BLaER1 treated with 17β-estradiol and CSF1 and Interleukin-3, amounts not matched to agents 10 nM and 100 nM (cell line): ENCODE measurements around the gene MVP.

Experiments used
- H3K27ac ChIP-seq, 11 experiments: shearing (Covaris generic); formaldehyde crosslinking; 2 replicates each; pipeline ENCODE4 v1.8.1; 2022
- H3K27me3 ChIP-seq, 11 experiments: shearing (Covaris generic); formaldehyde crosslinking; 2 replicates each; pipeline ENCODE4 v1.8.1; 2022
- H3K36me3 ChIP-seq, 11 experiments: shearing (Covaris generic); formaldehyde crosslinking; 2 replicates each; pipeline ENCODE4 v1.8.1; 2022
- H3K4me1 ChIP-seq, 10 experiments: shearing (Covaris generic); formaldehyde crosslinking; 2 replicates each; pipeline ENCODE4 v1.8.1; 2022
- H3K4me2 ChIP-seq, 11 experiments: shearing (Covaris generic); formaldehyde crosslinking; 2 replicates each; pipeline ENCODE4 v1.8.1; 2022
- H3K4me3 ChIP-seq, 10 experiments: shearing (Covaris generic); formaldehyde crosslinking; 2 replicates each; pipeline ENCODE4 v1.8.1; 2022
- H3K9ac ChIP-seq, 11 experiments: shearing (Covaris generic); formaldehyde crosslinking; 2 replicates each; pipeline ENCODE4 v1.8.1; 2022
- H3K9me3 ChIP-seq, 11 experiments: shearing (Covaris generic); formaldehyde crosslinking; replicated peaks in 1 of 11; 2 replicates each; pipeline ENCODE4 v1.8.1; 2022
- H4K20me1 ChIP-seq, 11 experiments: shearing (Covaris generic); formaldehyde crosslinking; 2 replicates each; pipeline ENCODE4 v1.8.1; 2022
- Cebpa-rat ChIP-seq, 11 experiments: shearing (Covaris generic); IDR thresholded peaks; 2 replicates each; pipeline ENCODE4 v1.8.1; 2022

The MVP gene

GRCh38 chr16:29841631-29842030, 21.4 kb downstream of the MVP start:
- Histone ChIP-seq H3K4me1 (no peaks in the 10 kb centered on the region; a peak in 1 of 20 replicates), H4K20me1 (peaks cover 0 to 29% (median 0%) of the 10 kb centered on the region in 11 experiments; a peak in 7 of 22 replicates), H3K4me2 (no peak overlapping the region), H3K36me3 (peaks cover 0 to 97% (median 4%) of the 10 kb centered on the region in 11 experiments; a peak in 13 of 22 replicates), H3K9ac (no peak overlapping the region), H3K9me3 (no peaks in the 10 kb centered on the region), H3K27ac (no peak overlapping the region), H3K4me3 (no peak overlapping the region), H3K27me3 (no peaks in the 10 kb centered on the region)
- no peak for TF ChIP-seq Cebpa-rat (IDR thresholded peaks at IDR 0.05)

GRCh38 chr16:29842732-29843346, 22.6 kb downstream of the MVP start:
- Histone ChIP-seq H3K9me3 (no peaks in the 10 kb centered on the region), H3K4me1 (no peaks in the 10 kb centered on the region; a peak in 1 of 20 replicates), H3K4me3 (no peak overlapping the region), H3K9ac (no peak overlapping the region), H3K4me2 (no peak overlapping the region), H3K36me3 (peaks cover 0 to 97% (median 8%) of the 10 kb centered on the region in 11 experiments; a peak in 14 of 22 replicates), H4K20me1 (peaks cover 0 to 36% (median 0%) of the 10 kb centered on the region in 11 experiments; a peak in 7 of 22 replicates), H3K27ac (no peak overlapping the region), H3K27me3 (no peaks in the 10 kb centered on the region)
- TF ChIP-seq Cebpa-rat (IDR thresholded peaks at IDR 0.05): no peak

- TF ChIP-seq Cebpa-rat (IDR thresholded peaks at IDR 0.05): no peak
Observed at GRCh38 chr16:29843931-29844330, 23.7 kb downstream of the MVP start.

GRCh38 chr16:29844575-29845331, 24.5 kb downstream of the MVP start:
- Histone ChIP-seq H3K27me3 (no peaks in the 10 kb centered on the region), H3K9ac (no peak overlapping the region), H3K9me3 (no peaks in the 10 kb centered on the region), H4K20me1 (peaks cover 0 to 46% (median 0%) of the 10 kb centered on the region in 11 experiments; a peak in 6 of 22 replicates), H3K27ac (no peak overlapping the region), H3K4me1 (peaks cover 0 to 13% (median 0%) of the 10 kb centered on the region in 10 experiments; a peak in 5 of 20 replicates), H3K4me3 (no peak overlapping the region), H3K4me2 (no peak overlapping the region), H3K36me3 (peaks cover 0 to 79% (median 8%) of the 10 kb centered on the region in 11 experiments; a peak in 14 of 22 replicates)
- TF ChIP-seq Cebpa-rat (IDR thresholded peaks at IDR 0.05): no peak

More at GRCh38 chr16:29843931-29844330, 23.7 kb downstream of the MVP start:
- Histone ChIP-seq H3K4me1 (peaks cover 0 to 7% (median 0%) of the 10 kb centered on the region in 10 experiments; a peak in 4 of 20 replicates), H3K27ac (no peak overlapping the region), H4K20me1 (peaks cover 0 to 42% (median 0%) of the 10 kb centered on the region in 11 experiments; a peak in 7 of 22 replicates), H3K4me3 (no peak overlapping the region), H3K36me3 (peaks cover 0 to 88% (median 8%) of the 10 kb centered on the region in 11 experiments; a peak in 14 of 22 replicates), H3K4me2 (no peak overlapping the region), H3K9me3 (no peaks in the 10 kb centered on the region), H3K9ac (no peak overlapping the region), H3K27me3 (no peaks in the 10 kb centered on the region)

GRCh38 chr16:29845656-29846055, 25.4 kb downstream of the MVP start:
- Histone ChIP-seq H3K4me3 (no peak overlapping the region), H3K4me1 (peaks cover 0 to 13% (median 0%) of the 10 kb centered on the region in 10 experiments; a peak in 5 of 20 replicates), H3K27me3 (no peaks in the 10 kb centered on the region), H3K36me3 (peaks cover 0 to 70% (median 8%) of the 10 kb centered on the region in 11 experiments; a peak in 14 of 22 replicates), H3K9me3 (no peaks in the 10 kb centered on the region), H4K20me1 (peaks cover 0 to 37% (median 0%) of the 10 kb centered on the region in 11 experiments; a peak in 6 of 22 replicates), H3K9ac (no peak overlapping the region), H3K27ac (no peak overlapping the region), H3K4me2 (no peak overlapping the region)
- TF ChIP-seq Cebpa-rat (IDR thresholded peaks at IDR 0.05): no peak

GRCh38 chr16:29848420-29849297, 28.4 kb downstream of the MVP start:
- H3K27ac ChIP-seq: no peak overlapping the region
- peaks cover 0 to 47% (median 8%) of the 10 kb centered on the region in 11 experiments; a peak in 14 of 22 replicates for H3K36me3 ChIP-seq
- H3K4me2 ChIP-seq: peak overlapping the region in 3 of 11 experiments; percentile 1 to 20 (median 12); a peak in 1 of 22 replicates
- peaks cover 0 to 13% (median 8%) of the 10 kb centered on the region in 10 experiments; a peak in 8 of 20 replicates for H3K4me1 ChIP-seq
- H3K4me3 ChIP-seq: no peak overlapping the region
- H3K27me3 ChIP-seq: no peaks in the 10 kb centered on the region
- TF ChIP-seq Cebpa-rat (IDR thresholded peaks at IDR 0.05): no peak
- H3K9ac ChIP-seq: no peak overlapping the region
- H3K9me3 ChIP-seq: no peaks in the 10 kb centered on the region
- H4K20me1 ChIP-seq: peaks cover 0 to 27% (median 0%) of the 10 kb centered on the region in 11 experiments; a peak in 6 of 22 replicates

- no peaks in the 10 kb centered on the region for H3K27me3 ChIP-seq
- H3K36me3 ChIP-seq: peaks cover 0 to 38% (median 8%) of the 10 kb centered on the region in 11 experiments; a peak in 14 of 22 replicates
- H3K4me1 ChIP-seq: peaks cover 0 to 13% (median 8%) of the 10 kb centered on the region in 10 experiments; a peak in 8 of 20 replicates
- no peak overlapping the region for H3K9ac ChIP-seq
- peaks cover 0 to 27% (median 0%) of the 10 kb centered on the region in 11 experiments; a peak in 6 of 22 replicates for H4K20me1 ChIP-seq
- H3K4me3 ChIP-seq: no peak overlapping the region
- TF ChIP-seq Cebpa-rat (IDR thresholded peaks at IDR 0.05): no peak
- peak overlapping the region in 3 of 11 experiments; percentile 1 to 20 (median 12); a peak in 1 of 22 replicates for H3K4me2 ChIP-seq
- H3K27ac ChIP-seq: no peak overlapping the region
- H3K9me3 ChIP-seq: no peaks in the 10 kb centered on the region
Observed at GRCh38 chr16:29849505-29849904, 29.2 kb downstream of the MVP start.

- TF ChIP-seq Cebpa-rat (IDR thresholded peaks at IDR 0.05): no peak
- Histone ChIP-seq H3K36me3 (peaks cover 0 to 23% (median 8%) of the 10 kb centered on the region in 11 experiments; a peak in 14 of 22 replicates), H3K9ac (no peak overlapping the region)
Observed at GRCh38 chr16:29850998-29851397, 30.7 kb downstream of the MVP start.

More at GRCh38 chr16:29850998-29851397, 30.7 kb downstream of the MVP start:
- Histone ChIP-seq H3K9me3 (no peaks in the 10 kb centered on the region), H3K27me3 (no peaks in the 10 kb centered on the region), H3K27ac (no peak overlapping the region), H4K20me1 (peaks cover 0 to 18% (median 0%) of the 10 kb centered on the region in 11 experiments; a peak in 4 of 22 replicates), H3K4me1 (peaks cover 0 to 17% (median 8%) of the 10 kb centered on the region in 10 experiments; a peak in 11 of 20 replicates), H3K4me3 (no peak overlapping the region), H3K4me2 (no peak overlapping the region)
